ENCODE results near the gene MEF2A. TPM values are rescaled to one million over a fixed set of nuclear protein-coding genes. Genes with fewer than 3 reads are reported as not detected.

The MEF2A gene
- total and polyA plus RNA-seq, 9 of the 15 experiments (the other 6 are each of a cell fraction or from before 2014, with no cell fraction given): 1.6 to 18.7 (median 8.7) TPM

- 25% methylated on average over 2 of the region's 2 CpGs for WGBS (ENCODE audit: insufficient coverage, low coverage, missing lambda C conversion rate)
- H4K20me1 ChIP-seq (replicated peaks; ENCODE audit: control insufficient read depth, insufficient read depth, low read length): no peaks in the 10 kb centered on the region
- H3K4me1 ChIP-seq (replicated peaks in 1 of 2; ENCODE audit: control insufficient read depth in 2 of 2, insufficient read depth in 2 of 2, low read length in 2 of 2): no peaks in the 10 kb centered on the region
- no peaks in the 10 kb centered on the region for H3K9me3 ChIP-seq (replicated peaks; ENCODE audit: control insufficient read depth, insufficient read depth, low read depth, low read length)
- H3K4me2 ChIP-seq (ENCODE audit: insufficient read depth, low read length): no peak overlapping the region
- peaks cover 3% of the 10 kb centered on the region; the same call in 2 of the 3 replicates for H3K36me3 ChIP-seq (ENCODE audit: control insufficient read depth, insufficient read depth, low read length)
- no peak overlapping the region for H3K9ac ChIP-seq (ENCODE audit: insufficient read depth in 1 of 2, low read depth in 2 of 2, low read length in 2 of 2)
- no TSS peak for BruUV-seq (replicated peaks)
- H3K4me3 ChIP-seq: no peak overlapping the region
- CTCF ChIA-PET (ENCODE audit: low intra/inter-chr PET ratio): no interaction called here
- POLR2A ChIA-PET: no interaction called here
- no peaks in the 10 kb centered on the region for H3K9me1 ChIP-seq (ENCODE audit: control insufficient read depth, insufficient read depth, low read length)
- H2AFZ ChIP-seq (ENCODE audit: low read depth, low read length): no peak overlapping the region
- no peaks in the 10 kb centered on the region for H3K27me3 ChIP-seq (ENCODE audit: control insufficient read depth in 2 of 2, insufficient read depth in 2 of 2, low read length in 2 of 2)
- no peak overlapping the region for H3K27ac ChIP-seq (ENCODE audit: extremely low read depth, low read depth, low read length)
- FAIRE-seq (no peak), ATAC-seq (no peak), DNase-seq (ENCODE audit: extremely low read depth in 1 of 4, low spot score in 3 of 4) (no peak)
- intact Hi-C loops (cut with micrococcal nuclease): no loop called here
- H3K79me2 ChIP-seq (ENCODE audit: control insufficient read depth, insufficient read depth, low read length): no peaks in the 10 kb centered on the region
- in situ Hi-C loops (cut with MboI): no loop called here
- no peak for TF ChIP-seq ZNF583 (CRISPR knock-in tag; IDR thresholded peaks at IDR 0.05)
- no peak for TF ChIP-seq HMBOX1 (IDR thresholded peaks at IDR 0.05)
- no peak for TF ChIP-seq DIDO1 (tag; IDR thresholded peaks at IDR 0.05; ENCODE audit: low read depth)
- TF ChIP-seq ARID3A (IDR thresholded peaks at IDR 0.05; ENCODE audit: borderline replicate concordance, low read depth, low read length): no peak
- TF ChIP-seq ZNF431 (CRISPR knock-in tag; IDR thresholded peaks at IDR 0.05): no peak
These were observed 108.5 kb downstream of the MEF2A start for GRCh38 chr15:99674279-99674678.

Data from K562 (cell line).